ENCODE data around the gene B2M.
"Not testable (repeated sequence)": the region's sequence is repeated elsewhere in the genome, so short reads cannot be mapped to it uniquely, and the experiment has no call there.

The B2M gene

DNA sequence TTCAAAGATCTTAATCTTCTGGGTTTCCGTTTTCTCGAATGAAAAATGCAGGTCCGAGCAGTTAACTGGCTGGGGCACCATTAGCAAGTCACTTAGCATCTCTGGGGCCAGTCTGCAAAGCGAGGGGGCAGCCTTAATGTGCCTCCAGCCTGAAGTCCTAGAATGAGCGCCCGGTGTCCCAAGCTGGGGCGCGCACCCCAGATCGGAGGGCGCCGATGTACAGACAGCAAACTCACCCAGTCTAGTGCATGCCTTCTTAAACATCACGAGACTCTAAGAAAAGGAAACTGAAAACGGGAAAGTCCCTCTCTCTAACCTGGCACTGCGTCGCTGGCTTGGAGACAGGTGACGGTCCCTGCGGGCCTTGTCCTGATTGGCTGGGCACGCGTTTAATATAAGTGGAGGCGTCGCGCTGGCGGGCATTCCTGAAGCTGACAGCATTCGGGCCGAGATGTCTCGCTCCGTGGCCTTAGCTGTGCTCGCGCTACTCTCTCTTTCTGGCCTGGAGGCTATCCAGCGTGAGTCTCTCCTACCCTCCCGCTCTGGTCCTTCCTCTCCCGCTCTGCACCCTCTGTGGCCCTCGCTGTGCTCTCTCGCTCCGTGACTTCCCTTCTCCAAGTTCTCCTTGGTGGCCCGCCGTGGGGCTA is at the start of gene B2M, which contains the start of gene PATL2:
TSS of gene B2M (plus strand) at position 422 of the 647 bp plus-strand sequence. CDS start at position 452, 30 bp downstream.
TSS of gene PATL2 (minus strand) at position 228 of the 647 bp plus-strand sequence. CDS start 34,833 bp downstream, outside the sequence.
- peak; percentile 95 for DNase-seq

DNA sequence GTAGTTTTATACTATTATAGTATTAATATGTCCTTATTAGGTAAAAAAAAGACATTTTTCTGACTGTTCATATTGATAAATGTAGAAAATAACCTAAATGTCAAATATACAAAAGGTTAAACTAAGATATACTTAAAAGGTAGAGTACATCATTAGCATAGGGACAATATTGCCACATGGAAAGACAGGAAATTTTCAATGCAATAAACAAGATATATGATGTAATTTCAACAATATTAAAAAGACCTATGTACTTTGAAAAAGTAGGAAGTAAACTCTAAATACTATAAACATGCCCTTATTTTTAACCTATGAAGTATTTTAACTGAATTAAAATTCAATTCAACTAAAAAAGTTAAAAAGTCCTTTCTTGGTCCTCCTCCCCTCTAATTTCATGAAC is 49.7 kb upstream of the B2M start:
- no peak for DNase-seq

DNA sequence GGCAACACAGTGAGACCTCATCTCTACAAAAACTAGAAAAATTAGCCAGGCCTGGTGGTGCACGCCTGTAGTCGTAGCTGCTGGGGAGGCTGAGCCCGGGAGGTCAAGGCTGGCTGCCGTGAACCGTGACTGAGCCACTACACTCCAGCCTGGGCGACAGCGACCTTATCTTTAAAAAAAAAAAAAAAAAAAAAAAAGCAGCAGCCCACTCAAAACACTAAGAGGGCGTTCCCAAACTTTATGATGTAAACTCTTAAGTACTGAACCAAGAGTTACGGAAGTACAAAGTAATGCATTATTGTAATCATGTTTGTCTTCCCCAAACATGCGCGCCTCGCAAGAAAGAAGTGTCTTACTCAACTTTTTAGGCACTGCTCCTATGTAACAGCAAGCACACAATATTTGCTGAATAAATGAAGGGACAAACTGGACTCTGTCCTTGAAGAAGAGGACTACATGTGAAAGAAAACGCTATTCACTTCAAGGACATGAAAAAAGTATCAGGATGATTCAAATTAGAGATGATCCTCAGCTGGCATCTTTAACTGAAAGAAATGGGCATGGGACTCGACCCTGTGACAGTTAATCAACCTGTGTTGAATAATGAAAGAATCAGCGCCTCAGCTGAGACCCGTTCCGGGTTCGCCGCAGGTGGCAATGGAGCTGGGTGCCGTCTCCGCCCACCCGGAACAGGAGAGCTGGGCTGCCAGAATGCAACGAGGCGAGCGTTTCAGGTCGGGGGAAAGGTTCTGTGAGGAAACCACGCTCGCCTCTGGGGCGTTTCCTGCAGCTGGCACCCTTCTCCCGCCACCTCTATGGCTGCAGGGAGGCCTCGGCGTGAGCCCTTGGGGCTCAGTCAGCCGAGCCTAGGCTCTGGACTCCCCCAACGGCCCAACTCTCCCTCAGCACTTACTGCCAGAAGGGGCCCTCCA is 48.6 kb upstream of the B2M start:
- DNase-seq, result peak; percentile 48

DNA sequence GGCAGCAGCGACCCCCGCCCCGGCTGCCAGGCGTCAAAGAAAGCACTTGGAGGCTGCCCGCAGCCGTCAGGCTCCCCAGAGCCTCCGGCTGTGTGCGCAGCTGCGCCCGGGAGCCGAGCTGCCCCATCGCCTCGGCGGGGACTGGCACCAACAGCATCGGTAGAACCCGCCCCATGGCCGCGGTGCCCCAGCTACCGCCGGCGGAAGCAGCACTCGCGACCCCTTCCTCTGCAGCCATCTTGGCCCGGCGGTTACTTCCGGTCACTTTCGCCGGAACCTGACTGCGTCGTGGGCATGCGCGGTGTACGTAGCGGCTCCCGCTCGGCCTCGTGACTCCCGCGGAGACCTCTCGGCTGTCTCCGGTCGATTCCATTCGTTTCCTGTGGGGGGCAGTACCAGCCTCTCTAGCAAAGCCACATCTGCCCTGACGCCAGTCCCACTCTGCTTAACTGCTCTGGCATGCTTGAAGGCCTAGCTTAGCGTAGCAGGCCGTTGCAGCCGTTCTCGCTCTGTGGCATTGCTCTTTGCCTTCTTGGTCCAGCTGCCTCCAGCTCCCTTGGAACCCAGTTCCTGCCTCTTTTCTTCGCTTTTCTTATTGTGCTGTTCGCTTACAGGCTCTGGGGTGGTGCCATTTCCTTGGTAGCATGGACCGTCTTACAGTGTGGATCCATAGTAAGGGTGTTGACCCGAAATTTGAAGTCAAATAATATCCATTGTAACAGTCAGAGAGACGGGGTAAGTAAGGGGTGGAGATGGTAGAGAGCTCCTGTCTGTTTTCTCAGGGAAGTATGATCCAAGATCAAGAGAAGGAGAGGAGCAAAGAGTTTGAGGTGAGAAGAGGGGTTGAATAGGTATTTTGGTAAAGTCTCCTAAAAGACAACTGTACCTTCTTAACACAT is 47.7 kb upstream of the B2M start, which contains the start of gene SPG11:
TSS of gene SPG11 (minus strand) at position 253 of the 899 bp plus-strand sequence. CDS start at position 238, 15 bp downstream.
- peak; percentile 95 for DNase-seq

DNA sequence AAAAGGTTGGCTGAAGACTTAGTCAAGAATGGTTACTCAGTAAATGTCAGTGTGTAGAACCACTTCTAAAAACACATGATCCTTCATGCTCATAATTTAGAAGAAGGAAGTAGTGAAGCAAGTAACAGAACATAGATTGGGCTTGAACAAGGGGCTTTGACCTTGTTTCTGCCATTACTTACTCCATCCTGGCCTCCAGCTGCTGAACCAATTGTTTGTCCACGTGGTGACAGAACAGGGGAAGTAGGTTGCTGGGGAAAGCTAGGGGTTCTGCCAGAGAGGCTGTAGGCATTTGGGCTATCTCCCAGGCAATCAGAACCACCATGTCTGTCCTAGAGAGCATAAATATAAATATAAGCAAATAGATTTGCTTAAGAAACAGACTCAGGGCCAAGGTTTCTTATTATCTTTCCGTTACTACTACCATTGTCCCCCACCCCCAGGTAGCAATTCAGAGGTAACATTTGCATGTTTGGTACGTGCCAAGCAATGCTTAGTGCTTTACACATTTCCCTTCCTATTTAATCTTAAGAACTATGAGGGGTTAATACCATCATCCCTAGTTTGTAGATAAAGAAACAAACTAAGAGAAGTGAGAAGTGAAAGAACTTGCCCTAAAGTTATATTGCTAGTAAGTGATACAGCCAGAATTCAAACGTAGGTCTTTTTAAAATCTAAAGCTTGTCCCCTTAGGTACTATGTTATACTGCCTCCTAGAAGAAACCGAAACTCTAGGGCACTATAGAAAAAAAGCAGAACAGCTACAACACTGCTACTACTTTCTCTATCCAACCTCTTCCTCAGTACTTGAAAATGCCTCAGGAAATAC is 44.9 kb upstream of the B2M start:
- no peak for DNase-seq

DNA sequence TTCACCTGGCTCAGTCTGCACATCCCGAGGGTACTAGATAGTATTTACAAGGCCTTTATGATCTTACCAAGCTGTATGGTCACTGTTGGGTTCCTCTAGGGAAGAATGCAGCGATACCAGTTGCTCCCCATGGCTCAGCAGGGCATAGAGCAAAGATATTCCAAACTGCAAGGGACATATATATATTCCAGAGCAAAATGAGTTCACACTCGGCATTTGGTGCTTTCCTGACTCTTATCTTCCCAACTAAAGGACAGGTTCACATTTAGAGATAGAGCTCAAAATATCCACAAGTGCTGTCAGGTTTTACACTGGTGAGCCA is 44.3 kb upstream of the B2M start:
- DNase-seq, result no peak

DNA sequence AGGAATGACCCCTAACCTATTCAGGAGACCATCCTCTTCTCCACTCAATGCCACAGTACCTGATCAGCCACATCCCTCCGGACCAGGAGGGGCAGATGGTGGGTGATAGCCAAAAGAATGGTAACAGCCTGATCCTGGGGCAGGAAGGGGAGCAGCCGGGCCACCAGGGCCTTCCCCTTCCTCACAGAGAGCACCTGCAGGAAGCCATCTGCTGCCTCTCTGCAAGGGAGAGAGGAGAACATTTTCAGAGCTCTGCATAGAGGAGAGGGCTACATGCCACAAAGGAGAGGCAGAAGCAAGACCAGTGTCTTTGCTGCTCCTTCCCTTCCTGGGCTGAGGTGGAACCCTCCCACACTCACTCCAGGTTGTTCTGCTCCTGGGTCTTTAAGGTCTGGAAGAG is 42.4 kb upstream of the B2M start:
- DNase-seq, result no peak

DNA sequence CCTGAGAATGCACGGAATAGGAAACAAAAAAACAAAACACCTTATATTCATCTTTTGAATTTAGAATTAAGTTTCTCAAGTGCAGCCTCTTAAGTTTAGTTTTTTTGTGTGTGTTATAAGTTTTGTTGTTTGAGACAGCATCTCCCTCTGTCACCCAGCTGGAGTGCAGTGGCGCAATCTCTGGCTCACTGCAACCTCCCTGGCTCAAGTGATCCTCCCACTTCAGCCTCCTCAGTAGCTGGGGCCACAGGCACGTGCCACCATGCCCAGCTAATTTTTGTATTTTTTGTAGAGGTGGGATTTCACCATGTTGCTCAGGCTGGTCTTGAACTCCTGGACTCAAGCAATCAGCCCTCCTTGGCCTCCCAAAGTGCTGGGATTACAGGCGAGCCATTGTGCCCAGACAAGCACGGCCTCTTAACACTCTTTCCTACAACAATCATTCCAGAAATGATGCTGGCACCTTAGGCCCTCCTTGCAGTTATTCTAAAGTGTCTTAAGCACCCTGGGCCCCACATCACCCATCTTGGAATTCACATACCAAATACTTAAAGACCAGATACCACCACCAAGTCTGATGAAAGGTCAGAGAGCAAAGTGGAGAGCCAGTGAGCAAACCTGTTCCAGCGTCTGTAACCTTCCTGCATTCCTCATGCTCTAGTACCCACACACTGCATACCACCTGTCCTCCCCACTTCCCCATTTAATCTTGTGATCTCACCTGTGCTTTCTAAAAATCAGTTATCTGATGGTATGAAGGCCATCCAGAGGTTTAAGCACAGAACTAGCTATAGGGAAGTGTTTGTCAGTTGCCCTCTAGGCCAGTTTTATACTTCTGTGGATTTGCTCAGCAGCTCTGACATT is 41.0 kb upstream of the B2M start:
- no peak for DNase-seq

DNA sequence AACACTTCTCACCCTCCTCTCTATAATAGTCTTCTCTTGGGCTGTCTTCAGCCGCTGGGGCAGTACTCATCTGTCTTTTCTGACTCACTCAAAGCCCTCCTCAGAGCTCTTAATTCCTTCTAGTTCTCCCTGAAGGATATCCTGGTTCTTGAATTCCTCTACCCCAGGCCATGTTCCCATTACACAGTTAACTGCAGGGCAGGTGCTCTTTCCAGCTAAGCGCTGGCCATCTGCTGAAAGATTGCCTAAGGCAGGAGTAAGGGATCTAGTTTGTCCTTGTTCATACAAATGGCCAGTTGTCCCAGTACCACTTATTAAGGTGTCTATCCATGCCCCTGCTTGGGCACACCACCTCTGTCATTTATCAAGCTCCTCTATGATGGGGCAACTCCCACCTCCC is 37.7 kb upstream of the B2M start:
- DNase-seq, result no peak

DNA sequence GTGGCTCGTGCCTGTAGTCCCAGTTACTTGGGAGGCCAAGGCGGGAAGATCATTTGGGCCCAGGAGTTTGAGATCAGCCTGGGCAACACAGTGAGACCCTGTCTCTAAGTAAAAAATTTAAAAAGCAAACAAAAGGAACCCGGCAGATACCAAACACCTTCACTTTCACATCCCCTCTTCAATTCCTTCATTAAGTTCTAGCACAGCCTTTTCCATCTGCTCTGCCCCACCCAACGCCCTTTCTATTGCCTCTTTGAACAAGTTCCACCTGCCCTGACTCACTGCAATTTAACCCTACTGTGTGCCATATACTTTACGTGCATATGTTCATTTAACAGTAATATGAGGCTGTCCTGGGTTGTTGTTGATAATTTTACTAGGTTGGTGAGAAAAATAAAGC is 35.4 kb upstream of the B2M start:
- DNase-seq, result no peak

DNA sequence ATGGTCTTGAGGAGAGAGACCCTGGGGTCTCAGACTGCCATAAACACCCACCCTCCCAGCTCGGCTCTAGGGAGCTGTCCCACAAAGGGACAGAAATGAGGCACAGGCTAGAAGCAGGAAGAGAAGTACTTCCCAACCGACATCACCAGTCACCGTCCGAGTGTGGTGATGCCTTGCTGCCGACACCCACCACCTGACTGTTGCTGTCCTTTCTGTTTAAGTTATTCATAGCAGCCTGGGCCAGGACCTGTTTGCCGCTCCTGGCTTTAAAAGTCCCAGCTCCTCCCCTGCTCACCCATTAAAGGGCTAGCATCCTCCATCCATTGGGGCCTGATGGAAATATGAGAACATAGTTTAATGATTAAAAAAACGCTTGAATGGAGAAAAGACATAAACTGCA is 34.6 kb upstream of the B2M start:
- DNase-seq, result no peak

DNA sequence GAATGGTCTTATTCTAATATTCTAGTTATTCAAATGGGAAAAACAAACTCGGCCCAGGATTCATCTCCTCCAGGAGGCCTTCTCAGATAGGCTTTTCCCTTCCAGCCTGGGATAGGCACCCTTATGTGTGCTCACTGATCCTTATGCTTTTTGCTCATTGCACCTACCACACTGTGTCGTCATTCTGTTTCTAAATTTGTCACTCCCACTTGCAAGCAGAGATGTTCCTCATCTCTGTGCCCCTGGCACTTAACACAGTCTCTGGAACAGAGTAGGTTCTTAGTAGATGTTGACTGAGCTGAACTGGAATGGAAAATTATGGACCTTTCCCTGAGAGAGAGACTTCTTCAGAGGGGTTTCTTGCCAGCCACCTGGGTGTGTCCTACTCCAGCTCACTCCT is 29.1 kb upstream of the B2M start:
- DNase-seq, result no peak

DNA sequence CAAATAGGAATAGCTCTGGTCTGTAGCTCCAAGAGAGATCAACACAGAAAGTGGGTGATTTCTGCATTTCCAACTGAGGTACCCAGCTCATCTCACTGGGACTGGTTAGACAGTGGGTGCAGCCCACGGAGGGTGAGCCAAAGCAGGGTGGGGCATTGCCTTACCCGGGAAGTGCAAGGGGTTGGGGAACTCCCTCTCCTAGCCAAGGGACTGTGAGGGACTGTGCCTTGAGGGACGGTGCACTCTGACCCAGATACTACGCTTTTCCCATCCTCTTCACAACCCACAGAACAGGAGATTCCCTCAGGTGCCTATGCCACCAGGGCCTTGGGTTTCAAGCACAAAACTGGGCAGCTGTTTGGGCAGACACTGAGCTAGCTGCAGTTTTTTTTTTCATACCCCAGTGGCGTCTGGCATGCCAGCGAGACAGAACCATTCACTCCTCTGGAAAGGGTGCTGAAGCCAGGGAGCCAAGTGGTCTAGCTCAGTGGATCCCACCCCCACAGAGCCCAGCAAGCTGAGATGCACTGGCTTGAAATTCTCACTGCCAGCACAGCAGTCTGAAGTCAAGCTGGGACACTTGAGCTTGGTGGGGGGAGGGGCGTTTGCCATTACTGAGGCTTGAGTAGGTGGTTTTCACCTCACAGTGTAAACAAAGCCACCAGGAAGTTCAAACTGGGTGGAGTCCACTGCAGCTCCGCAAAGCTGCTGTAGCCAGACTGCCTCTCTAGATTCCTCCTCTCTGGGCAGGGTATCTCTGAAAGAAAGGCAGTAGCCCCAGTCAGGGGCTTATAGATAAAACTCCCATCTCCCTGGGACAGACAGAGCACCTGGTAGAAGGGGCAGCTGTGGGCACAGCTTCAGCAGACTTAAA is 28.3 kb upstream of the B2M start:
- DNase-seq, result not testable (repeated sequence)

DNA sequence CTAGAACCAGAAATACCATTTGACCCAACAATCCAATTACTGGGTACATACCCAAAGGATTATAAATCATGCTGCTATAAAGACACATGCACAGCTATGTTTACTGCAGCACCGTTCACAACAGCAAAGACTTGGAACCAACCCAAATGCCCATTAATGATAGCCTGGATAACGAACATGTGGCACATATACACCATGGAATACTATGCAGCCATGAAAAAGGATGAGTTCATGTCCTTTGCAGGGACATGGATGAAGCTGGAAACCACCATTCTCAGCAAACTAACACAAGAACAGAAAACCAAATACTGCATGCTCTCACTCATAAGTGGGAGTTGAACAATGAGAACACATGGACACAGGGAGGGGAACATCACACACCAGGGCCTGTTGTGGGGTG is 22.0 kb upstream of the B2M start:
- not testable (repeated sequence) for DNase-seq

DNA sequence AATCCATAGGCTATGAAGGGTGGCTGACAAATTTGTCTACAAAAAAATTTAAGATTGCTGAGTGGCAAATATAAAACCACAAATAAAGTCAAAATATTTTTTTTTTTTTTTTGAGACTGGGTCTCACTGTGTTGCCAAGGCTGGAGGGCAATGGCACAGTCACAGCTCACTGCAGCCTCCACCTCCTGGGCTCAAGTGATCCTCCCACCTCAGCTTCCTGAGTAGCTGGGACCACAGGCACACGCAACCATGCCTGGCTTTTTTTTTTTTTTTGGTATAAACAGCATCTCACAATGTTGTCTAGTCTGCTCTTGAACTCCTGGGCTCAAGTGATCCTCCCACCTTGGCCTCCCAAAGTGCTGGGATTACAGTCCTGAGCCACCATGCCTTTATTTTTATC is 21.1 kb upstream of the B2M start:
- DNase-seq, result not testable (repeated sequence)

DNA sequence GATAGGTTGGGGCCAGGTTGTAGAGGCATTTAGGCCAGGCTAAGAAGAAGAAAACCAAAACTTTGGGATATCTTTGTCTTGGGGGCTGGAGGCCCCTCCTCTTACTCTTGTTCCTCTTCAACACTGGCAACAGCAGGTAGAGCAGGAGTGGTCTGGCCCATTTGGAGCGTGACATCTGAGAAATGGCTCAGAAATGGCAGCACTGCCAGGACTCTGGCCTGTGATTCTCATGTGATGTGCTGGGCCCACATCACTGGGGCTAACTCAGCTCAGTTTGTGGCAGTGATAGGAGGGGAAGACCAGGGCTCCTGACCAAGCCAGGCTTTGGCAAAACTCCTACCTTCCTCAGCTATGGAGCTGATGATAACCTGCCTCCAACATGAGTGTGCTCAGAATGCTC is 18.7 kb upstream of the B2M start:
- no peak for DNase-seq

DNA sequence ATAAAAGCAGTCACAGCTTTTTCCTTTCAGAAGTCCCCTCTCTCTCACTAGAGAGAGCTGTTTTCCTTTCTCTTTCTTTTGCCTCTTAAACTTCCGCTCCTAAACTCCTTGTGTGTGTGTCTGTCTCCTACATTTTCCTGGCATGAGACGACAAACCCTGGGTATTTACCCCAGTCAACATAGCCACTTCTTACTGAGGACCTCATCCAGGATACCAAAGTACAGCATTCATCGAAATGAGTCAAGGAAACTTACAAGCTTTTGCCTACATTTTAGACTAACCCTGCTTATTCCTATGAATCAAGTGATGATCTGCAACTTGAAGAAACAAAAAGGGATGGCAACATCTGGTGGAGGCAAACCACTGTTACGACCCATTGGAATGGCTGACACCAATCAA is 16.9 kb upstream of the B2M start:
- no peak for DNase-seq

DNA sequence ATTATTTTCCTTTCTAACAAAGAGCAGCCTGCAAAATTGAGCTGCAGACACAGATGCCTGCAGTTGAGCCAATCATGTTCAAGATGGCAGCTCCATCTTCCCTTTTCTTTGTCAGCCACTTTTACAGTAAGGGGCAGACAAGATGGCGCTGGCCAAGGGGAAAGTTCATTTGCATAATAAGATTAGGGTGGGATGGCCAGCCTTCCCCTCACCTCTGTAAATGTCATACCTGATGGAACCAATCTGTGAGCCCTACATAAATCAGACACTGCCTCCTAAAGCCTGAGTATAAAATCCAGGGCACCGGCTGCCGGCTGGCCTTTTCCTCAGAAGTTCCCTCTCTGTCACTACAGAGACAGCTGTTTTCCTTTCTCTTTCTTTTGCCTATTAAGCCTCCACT is 16.0 kb upstream of the B2M start:
- no peak for DNase-seq

DNA sequence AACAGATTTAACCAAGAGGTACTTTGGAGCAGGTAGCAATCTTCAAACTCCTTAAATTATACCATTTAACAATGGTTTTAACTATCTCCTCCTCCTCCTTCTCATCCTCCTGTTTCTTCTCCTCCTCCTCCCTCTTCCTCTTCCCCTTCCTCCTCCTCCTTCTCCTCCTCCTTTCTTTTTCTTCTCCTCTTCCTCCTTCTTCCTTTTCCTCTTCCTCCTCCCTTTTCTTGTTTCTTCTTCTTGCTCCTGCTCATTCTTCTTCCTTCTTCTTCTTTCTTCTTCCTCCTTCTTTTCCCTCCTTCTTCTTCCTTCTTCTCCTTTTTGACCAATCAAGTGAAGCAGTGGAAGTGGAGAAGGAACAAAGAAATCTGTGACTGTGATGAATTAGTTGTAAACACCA is 14.3 kb upstream of the B2M start:
- DNase-seq, result no peak

DNA sequence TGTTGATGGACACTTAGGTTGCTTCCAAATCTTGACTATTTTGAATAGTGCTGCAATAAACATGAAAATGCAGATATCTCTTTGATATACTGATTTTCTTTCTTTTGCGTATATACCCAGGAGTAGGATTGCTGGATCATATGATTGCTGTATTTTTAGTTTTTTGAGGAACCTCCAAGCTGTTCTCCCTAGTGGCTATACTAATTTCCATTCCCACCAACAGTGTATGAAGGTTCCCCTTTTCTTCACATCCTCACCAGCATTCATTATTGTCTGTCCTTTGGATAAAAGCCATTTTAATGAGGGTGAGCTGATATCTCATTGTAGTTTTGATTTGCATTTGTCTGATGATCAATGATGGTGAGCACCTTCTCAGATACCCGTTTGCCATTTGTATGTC is 12.7 kb upstream of the B2M start:
- DNase-seq, result no peak

Measured in midbrain (tissue), 1 donor.